Subcutaneous adipose tissue (tissue), 4 donors: ENCODE data around the gene SERPIND1. TPM values are rescaled to one million over a fixed set of nuclear protein-coding genes. Genes with fewer than 3 reads are reported as not detected.

Source experiments
- total RNA-seq, 4 donors: library from RNA; depleted of rRNA; stranded (reverse); fragments of >200 nt; gene quantifications; one replicate each; pipeline ENCODE4 v1.1.0, GENCODE V29; 2016
- TF ChIP-seq, protein P1 (sequence below): fragments of 450-650 bp; IDR thresholded peaks from one replicate; pipeline ENCODE4 v1.5.1; 2016; ENCODE audit warnings: low read depth, mild to moderate bottlenecking, control low read depth, antibody characterized with exemption, moderate library complexity

Gene SERPIND1
- total RNA-seq, 4 donors from 2014 or later, result 0.22 TPM; not detected in 3

DNA sequence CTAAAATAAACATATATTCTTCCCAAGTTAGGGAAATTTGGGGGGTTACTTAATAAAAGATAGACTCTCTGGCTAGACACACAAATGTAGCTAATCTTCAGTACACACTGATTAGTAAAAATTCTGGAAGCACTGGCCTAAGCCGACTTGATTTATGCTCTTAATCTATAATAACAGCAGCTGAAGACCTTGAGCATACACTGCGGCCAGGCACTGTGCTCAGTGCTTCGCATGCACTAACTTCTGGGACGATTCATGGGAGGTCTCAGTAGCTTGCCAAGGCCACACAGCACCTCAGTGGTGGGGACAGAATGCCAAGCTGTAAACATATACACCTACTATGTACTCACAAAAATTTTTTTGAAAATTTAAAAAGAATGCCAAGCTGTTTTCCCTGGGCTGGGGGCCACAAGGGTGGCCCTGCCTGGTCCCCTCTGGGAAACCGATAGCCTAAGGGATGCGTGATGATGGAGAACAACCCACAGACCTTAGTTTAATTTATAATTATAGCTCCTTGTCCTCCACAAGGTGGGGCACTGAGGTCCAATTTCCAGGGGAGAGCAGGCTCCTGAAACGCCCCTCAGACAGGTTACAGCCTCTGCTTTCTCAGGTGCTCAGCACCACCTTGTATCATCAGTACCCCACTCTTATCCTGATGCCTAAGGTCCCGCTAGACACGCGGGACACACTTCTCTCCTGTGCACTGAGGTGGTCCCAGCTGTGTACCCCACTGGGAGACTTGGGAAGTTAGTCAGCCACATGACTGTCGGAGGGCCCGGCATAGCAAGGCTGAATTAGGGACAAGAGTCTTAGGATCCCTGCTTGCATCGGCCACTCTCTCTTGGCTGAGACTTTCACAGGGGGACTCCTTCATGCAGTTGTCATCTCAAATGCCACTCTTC lies 20.1 kb downstream of the SERPIND1 start:
- TF ChIP-seq, protein P1, sequence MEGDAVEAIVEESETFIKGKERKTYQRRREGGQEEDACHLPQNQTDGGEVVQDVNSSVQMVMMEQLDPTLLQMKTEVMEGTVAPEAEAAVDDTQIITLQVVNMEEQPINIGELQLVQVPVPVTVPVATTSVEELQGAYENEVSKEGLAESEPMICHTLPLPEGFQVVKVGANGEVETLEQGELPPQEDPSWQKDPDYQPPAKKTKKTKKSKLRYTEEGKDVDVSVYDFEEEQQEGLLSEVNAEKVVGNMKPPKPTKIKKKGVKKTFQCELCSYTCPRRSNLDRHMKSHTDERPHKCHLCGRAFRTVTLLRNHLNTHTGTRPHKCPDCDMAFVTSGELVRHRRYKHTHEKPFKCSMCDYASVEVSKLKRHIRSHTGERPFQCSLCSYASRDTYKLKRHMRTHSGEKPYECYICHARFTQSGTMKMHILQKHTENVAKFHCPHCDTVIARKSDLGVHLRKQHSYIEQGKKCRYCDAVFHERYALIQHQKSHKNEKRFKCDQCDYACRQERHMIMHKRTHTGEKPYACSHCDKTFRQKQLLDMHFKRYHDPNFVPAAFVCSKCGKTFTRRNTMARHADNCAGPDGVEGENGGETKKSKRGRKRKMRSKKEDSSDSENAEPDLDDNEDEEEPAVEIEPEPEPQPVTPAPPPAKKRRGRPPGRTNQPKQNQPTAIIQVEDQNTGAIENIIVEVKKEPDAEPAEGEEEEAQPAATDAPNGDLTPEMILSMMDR, result no peak

GRCh38 chr22:20794650-20795413 lies 20.9 kb downstream of the SERPIND1 start:
- TF ChIP-seq, protein P1, result no peak

DNA sequence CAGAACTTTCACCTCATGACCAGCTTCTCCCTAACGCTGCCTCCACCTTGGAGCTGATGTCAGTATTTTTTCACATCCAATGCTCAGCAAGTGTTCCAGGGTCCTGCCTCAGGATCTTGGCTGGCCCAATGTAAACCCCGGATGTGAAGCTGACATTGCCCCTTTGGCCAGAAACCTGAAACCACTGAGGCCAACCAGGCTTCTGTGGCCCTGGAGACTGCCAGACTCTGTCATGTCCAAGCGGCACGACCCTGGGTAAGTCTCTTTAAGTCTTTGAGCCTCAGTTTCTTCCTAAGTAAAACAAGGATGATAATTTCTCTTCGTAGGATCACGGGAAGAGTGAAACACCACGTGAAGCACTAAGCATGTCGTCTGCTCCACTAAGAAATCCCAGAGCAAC lies 22.8 kb downstream of the SERPIND1 start:
- TF ChIP-seq, protein P1, result no peak

DNA sequence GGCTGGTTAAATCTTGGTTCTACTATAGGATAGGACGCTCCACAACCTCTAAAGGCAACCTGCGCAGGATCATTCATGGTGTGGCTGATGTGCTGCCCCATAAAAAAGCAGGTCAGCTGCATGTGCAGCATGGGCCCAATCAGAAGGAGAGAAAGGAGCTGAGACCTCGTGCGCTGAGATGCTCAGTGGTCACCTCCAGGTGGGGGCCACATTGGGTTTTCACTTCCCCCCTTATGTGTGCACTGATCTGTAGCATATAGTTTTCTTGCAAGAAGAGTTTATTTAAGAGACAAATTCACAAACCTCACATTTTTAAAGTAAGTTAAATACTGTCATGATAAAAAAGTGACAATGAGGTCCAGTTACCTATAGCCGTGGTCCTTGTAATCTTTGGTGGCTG lies 24.3 kb downstream of the SERPIND1 start:
- TF ChIP-seq, protein P1, result no peak

DNA sequence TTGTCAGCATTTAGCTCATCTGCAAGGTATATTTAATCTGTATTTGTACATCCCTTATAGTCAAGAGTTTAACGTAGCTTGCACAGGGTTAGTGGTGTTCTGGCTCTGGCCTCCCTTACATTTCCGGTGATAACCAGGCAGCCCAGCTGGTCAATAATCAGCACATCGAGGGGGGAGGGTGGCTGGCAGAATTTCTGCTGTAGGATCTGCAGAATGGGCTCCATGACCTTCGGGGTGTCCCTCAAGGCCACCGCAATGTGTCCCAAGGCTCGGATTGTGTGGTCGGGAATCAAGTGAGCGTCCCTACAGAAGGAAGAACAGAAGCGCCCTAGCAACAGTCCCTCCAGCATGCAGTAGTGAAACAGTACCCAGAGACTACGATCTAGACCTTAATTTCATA lies 25.1 kb downstream of the SERPIND1 start:
- TF ChIP-seq, protein P1, result no peak

- TF ChIP-seq, protein P1, result no peak
Observed at GRCh38 chr22:20799449-20799848, 25.5 kb downstream of the SERPIND1 start.

DNA sequence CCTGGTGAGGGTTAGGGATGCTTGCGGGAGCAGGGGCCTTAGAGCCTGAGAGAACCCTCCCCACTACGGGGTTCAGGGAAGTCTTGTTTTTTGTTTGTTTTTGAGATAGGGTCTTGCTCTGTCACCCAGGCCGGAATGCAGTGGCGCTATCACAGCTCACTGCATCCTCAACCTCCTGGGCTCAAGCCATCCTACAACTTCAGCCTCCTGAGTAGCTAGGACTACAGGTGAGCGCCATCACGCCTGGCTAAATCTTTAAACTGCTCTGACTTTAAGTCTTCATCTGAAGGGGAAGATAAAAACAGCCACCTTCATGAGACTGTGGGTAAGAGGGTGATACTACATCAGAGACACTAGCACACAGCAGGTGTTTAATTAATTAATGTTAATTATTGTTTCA lies 28.5 kb downstream of the SERPIND1 start:
- TF ChIP-seq, protein P1, result no peak
